GM20431 (cell line): Measurements from ENCODE around the gene ELK3.

ENCODE experiments used
- in situ Hi-C: fragments of 300-500 bp; cut with MseI, MboI; formaldehyde crosslinking; loops from one replicate; pipeline ENCODE4 v1.15.0; 2020; ENCODE audit warnings: low sequenced_read_pairs; ENCODE audit not compliant: unreplicated experiment

The ELK3 gene

GRCh38 chr12:96248136-96248931, 54.2 kb downstream of the ELK3 start:
- in situ Hi-C loops: no loop called here

- in situ Hi-C loops: no loop called here
Measured at GRCh38 chr12:96249196-96250118, 55.3 kb downstream of the ELK3 start.

- in situ Hi-C loops: no loop called here
Measured at GRCh38 chr12:96250119-96250685, 56.0 kb downstream of the ELK3 start.

GRCh38 chr12:96255077-96255476, 60.9 kb downstream of the ELK3 start:
- in situ Hi-C loops: no loop called here

- in situ Hi-C loops: no loop called here
Measured at GRCh38 chr12:96256672-96257361, 62.6 kb downstream of the ELK3 start.

- in situ Hi-C loops: no loop called here
Measured at GRCh38 chr12:96257550-96258103, 63.5 kb downstream of the ELK3 start.

- in situ Hi-C loops: no loop called here
Measured at GRCh38 chr12:96258104-96258961, 64.2 kb downstream of the ELK3 start.

- in situ Hi-C loops: no loop called here
Measured at GRCh38 chr12:96260231-96260630, 66.1 kb downstream of the ELK3 start.

- in situ Hi-C loops: no loop called here
Measured at GRCh38 chr12:96260644-96261043, 66.5 kb downstream of the ELK3 start.

- in situ Hi-C loops: no loop called here
Measured at GRCh38 chr12:96261557-96261956, 67.4 kb downstream of the ELK3 start.

- in situ Hi-C loops: no loop called here
Measured at GRCh38 chr12:96263449-96263902, 69.3 kb downstream of the ELK3 start.

- in situ Hi-C loops: no loop called here
Measured at GRCh38 chr12:96265400-96265799, 71.2 kb downstream of the ELK3 start.

- in situ Hi-C loops: no loop called here
Measured at GRCh38 chr12:96265836-96266235, 71.7 kb downstream of the ELK3 start.

GRCh38 chr12:96266238-96266637, 72.1 kb downstream of the ELK3 start:
- in situ Hi-C loops: no loop called here

- in situ Hi-C loops: no loop called here
Measured at GRCh38 chr12:96271469-96272199, 77.5 kb downstream of the ELK3 start.

GRCh38 chr12:96274331-96274730, 80.2 kb downstream of the ELK3 start:
- in situ Hi-C loops: no loop called here

GRCh38 chr12:96285158-96285557, 91.0 kb downstream of the ELK3 start:
- in situ Hi-C loops: no loop called here

GRCh38 chr12:96289067-96289466, 94.9 kb downstream of the ELK3 start:
- in situ Hi-C loops: no loop called here
